Type B pancreatic cell (in vitro differentiated cells): ENCODE measurements around the gene SEMA4G. TPM values are rescaled to one million over a fixed set of nuclear protein-coding genes. Genes with fewer than 3 reads are reported as not detected.

Source experiments
- DNase-seq: peaks from one replicate; pipeline ENCODE4 v3.0.0; 2021; ENCODE audit warnings: mixed read lengths; ENCODE audit not compliant: unreplicated experiment; ENCODE audit errors: extremely low spot score
- H3K27ac Mint-ChIP-seq: 2 replicates; pipeline ENCODE4 v1.8.0; 2021; ENCODE audit warnings: mild to moderate bottlenecking, mixed read lengths
- H3K27me3 Mint-ChIP-seq: 2 replicates; pipeline ENCODE4 v1.8.0; 2021; ENCODE audit warnings: mixed read lengths
- H3K36me3 Mint-ChIP-seq: 2 replicates; pipeline ENCODE4 v1.8.0; 2021; ENCODE audit warnings: mixed read lengths
- H3K4me1 Mint-ChIP-seq: one replicate; pipeline ENCODE4 v1.8.0; 2021; ENCODE audit warnings: mixed read lengths; ENCODE audit not compliant: unreplicated experiment
- H3K4me3 Mint-ChIP-seq: 2 replicates; pipeline ENCODE4 v1.8.0; 2021; ENCODE audit warnings: mild to moderate bottlenecking, mixed read lengths
- H3K9me3 Mint-ChIP-seq: 2 replicates; pipeline ENCODE4 v1.8.0; 2021; ENCODE audit warnings: mixed read lengths
- total RNA-seq: library from RNA; stranded (reverse); gene quantifications from 2 replicates; pipeline ENCODE4 v1.2.1, GENCODE V29; 2021; ENCODE audit warnings: low replicate concordance
- TF ChIP-seq, protein P1 (sequence below): fragments of 200-600 bp; sonication (generic); conservative IDR thresholded peaks from 2 replicates; pipeline ENCODE4 v1.5.0; 2021; ENCODE audit warnings: antibody characterized with exemption, mild to moderate bottlenecking

The SEMA4G gene
- total RNA-seq, 1 donor from 2014 or later = 46.0 TPM

DNA sequence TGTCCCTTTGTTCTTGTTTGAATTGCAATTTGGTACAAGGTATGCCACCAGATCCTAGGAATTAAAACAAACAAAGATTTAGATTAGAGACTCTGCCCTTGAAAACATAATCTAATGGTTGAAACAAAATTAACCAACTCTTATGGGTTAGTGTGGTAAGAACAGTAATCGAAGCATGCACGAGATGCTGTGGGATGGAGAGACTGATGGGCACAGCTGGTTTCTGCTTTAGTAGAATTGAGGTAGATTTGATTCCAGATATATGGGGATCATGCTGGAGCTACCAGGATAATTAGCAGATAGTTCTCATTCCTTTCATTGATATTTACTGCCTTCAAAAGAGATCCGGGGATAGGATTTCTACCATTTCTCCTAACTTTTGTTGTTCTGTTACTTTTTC lies 20.4 kb upstream of the SEMA4G start:
- TF ChIP-seq, protein P1, sequence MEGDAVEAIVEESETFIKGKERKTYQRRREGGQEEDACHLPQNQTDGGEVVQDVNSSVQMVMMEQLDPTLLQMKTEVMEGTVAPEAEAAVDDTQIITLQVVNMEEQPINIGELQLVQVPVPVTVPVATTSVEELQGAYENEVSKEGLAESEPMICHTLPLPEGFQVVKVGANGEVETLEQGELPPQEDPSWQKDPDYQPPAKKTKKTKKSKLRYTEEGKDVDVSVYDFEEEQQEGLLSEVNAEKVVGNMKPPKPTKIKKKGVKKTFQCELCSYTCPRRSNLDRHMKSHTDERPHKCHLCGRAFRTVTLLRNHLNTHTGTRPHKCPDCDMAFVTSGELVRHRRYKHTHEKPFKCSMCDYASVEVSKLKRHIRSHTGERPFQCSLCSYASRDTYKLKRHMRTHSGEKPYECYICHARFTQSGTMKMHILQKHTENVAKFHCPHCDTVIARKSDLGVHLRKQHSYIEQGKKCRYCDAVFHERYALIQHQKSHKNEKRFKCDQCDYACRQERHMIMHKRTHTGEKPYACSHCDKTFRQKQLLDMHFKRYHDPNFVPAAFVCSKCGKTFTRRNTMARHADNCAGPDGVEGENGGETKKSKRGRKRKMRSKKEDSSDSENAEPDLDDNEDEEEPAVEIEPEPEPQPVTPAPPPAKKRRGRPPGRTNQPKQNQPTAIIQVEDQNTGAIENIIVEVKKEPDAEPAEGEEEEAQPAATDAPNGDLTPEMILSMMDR = no peak
- H3K9me3 Mint-ChIP-seq = no peaks in the 10 kb centered on the region
- DNase-seq = no peak
- H3K36me3 Mint-ChIP-seq = peaks cover 8% of the 10 kb centered on the region
- H3K4me3 Mint-ChIP-seq = no peak overlapping the region
- H3K27ac Mint-ChIP-seq = no peak overlapping the region
- no peaks in the 10 kb centered on the region for H3K4me1 Mint-ChIP-seq
- H3K27me3 Mint-ChIP-seq = no peaks in the 10 kb centered on the region

- no peak overlapping the region for H3K27ac Mint-ChIP-seq
- H3K27me3 Mint-ChIP-seq = no peaks in the 10 kb centered on the region
- H3K4me1 Mint-ChIP-seq = no peaks in the 10 kb centered on the region
- no peaks in the 10 kb centered on the region for H3K9me3 Mint-ChIP-seq
- no peak overlapping the region for H3K4me3 Mint-ChIP-seq
- DNase-seq = no peak
- H3K36me3 Mint-ChIP-seq = peaks cover 26% of the 10 kb centered on the region
- TF ChIP-seq, protein P1 = no peak
Measured at GRCh38 chr10:100960251-100960650, 9.1 kb upstream of the SEMA4G start.

GRCh38 chr10:100962351-100963080 lies 6.8 kb upstream of the SEMA4G start:
- no peaks in the 10 kb centered on the region for H3K27me3 Mint-ChIP-seq
- no peak overlapping the region for H3K4me3 Mint-ChIP-seq
- no peak overlapping the region for H3K27ac Mint-ChIP-seq
- no peaks in the 10 kb centered on the region for H3K9me3 Mint-ChIP-seq
- TF ChIP-seq, protein P1 = no peak
- no peak for DNase-seq
- peaks cover 3% of the 10 kb centered on the region for H3K4me1 Mint-ChIP-seq
- H3K36me3 Mint-ChIP-seq = peaks cover 23% of the 10 kb centered on the region

DNA sequence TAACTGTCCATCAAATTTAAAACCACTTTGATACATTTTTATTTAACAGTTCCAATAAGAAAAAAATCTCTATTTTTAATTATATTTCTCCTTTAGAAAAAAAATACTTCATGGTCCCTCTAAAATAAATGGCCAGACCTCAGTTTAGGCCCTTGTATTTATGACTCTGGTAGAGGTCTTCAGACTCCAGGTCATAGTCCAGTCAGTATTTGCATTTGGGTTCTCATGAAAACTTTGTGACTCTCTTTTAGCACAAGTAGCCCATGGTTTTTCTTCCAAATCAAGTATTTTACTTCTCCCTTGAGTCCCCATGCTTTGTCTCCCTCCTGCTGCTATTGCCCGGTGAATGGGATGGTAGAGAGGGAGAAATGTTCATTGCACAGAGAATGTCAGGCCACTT lies 5.5 kb upstream of the SEMA4G start:
- Mint-ChIP-seq H3K9me3 (no peaks in the 10 kb centered on the region), H3K36me3 (peaks cover 23% of the 10 kb centered on the region), H3K27me3 (no peaks in the 10 kb centered on the region), H3K4me3 (no peak overlapping the region), H3K27ac (no peak overlapping the region), H3K4me1 (peaks cover 16% of the 10 kb centered on the region)
- TF ChIP-seq, protein P1 = no peak
- no peak for DNase-seq

GRCh38 chr10:100965820-100966219 lies 3.5 kb upstream of the SEMA4G start:
- no peaks in the 10 kb centered on the region for H3K9me3 Mint-ChIP-seq
- no peak overlapping the region for H3K27ac Mint-ChIP-seq
- DNase-seq = no peak
- peaks cover 21% of the 10 kb centered on the region for H3K4me1 Mint-ChIP-seq
- no peaks in the 10 kb centered on the region for H3K27me3 Mint-ChIP-seq
- TF ChIP-seq, protein P1 = no peak
- peaks cover 14% of the 10 kb centered on the region for H3K36me3 Mint-ChIP-seq
- no peak overlapping the region for H3K4me3 Mint-ChIP-seq
